IPS-NIHi11 (cell line): ENCODE measurements around the gene CDK3.
"Not testable (repeated sequence)": the region's sequence is repeated elsewhere in the genome, so short reads cannot be mapped to it uniquely, and the experiment has no call there.

Experiments used
- DNase-seq: peaks from one replicate; pipeline ENCODE4 v3.0.0; 2012; ENCODE audit warnings: mixed read lengths, low spot score

Gene CDK3

GRCh38 chr17:76000755-76001521, at the start of gene CDK3:
Gene CDK3 (plus strand): TSS chr17:76000855. CDS start chr17:76001426, 571 bp downstream.
- peak; percentile 8 for DNase-seq

- DNase-seq, result no peak
Measured at GRCh38 chr17:75950855-75951554, 49.6 kb upstream of the CDK3 start.

DNA sequence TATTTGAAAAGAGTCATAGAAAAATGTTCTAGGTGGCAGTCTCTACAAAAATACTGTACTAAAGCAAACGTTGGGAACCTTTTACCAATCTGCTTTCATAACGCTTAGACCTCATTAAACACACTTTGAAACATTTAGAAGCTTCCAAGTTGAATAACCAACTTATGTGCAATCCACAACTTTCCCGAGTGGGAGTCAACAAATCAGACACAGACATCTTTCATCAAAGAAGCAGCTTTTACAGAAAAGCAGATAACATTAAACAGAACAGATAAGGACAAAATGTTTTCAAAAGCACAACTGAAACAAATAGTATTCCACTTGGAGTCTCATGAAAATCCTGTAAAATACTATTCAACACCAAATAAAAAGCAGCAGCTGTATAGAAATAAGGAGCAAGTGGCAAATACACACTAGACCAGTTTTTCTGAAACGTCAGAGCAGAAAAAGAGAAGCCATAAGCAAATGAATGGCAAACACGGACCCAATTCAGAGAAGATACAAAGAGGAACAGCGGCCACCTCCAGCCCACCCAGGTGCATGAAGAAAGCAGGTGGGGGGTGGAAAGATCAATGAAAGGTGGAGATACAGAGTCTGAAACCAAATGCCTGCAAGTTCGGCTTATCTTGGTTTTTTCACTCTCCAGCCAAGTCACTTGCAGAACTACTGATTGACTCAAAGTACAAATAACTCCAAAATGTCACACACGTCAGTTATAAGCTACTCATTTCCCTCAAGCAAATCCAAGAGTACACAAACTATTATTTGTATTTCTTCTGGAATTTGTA, 41.4 kb upstream of the CDK3 start:
- peak; percentile 50 for DNase-seq

- no peak for DNase-seq
Measured at GRCh38 chr17:75959839-75960511, 40.7 kb upstream of the CDK3 start.

DNA sequence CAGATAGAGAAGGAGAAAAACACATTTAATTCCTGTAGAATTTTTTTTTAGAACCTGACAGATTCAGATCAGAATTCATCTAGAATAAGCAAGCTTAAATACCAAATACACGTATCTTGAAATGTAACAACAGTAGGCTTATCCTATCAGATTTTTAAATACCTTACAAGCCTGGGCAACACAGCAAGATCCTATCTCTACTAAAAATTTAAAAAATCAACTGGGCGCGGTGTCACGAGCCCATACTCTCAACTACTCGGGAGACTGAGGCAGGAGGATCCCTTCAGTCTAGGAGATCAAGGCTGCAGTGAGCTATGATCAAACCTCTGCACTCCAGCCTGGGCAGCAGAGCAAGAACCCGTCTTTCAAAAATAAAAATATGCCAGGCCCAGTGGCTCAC, 35.2 kb upstream of the CDK3 start:
- DNase-seq, result no peak

DNA sequence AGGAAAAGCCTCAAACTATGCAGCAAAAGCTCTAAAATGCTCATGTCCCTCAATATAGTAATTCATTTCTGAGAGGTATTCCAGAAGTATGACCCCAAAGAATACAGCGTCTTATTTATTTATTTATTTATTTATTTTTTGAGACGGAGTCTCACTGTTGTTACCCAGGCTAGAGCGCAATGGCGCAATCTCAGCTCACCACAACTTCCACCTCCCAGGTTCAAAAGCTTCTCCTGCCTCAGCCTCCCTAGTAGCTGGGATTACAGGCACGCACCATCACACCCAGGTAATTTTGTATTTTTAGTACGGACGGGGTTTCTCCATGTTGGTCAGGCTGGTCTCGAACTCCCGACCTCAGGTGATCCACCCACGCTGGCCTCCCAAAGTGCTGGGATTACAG, 31.6 kb upstream of the CDK3 start:
- DNase-seq, result not testable (repeated sequence)

DNA sequence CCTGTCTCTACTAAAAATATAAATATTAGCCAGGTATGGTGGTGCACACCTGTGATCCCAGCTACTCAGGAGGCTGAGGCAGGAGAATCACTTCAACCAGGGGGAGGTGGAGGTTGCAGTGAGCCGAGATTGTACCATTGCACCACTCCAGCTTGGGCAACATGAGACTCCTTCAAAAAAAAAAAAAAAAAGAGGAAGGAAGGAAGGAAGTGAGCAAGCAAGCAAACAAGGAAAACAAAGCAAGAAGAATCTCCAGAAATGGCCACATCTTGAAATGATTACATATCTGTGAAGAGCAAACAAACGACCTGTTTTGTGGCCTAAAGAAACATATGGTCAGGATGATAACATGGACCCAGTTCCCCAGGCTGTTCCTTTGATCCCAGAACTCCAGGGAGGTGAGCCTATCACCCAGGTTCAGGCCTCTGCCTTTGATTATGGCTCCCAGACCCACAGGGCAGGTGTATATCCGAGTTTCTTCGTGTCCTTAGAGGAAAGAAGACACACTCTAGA, 30.6 kb upstream of the CDK3 start:
- no peak for DNase-seq

DNA sequence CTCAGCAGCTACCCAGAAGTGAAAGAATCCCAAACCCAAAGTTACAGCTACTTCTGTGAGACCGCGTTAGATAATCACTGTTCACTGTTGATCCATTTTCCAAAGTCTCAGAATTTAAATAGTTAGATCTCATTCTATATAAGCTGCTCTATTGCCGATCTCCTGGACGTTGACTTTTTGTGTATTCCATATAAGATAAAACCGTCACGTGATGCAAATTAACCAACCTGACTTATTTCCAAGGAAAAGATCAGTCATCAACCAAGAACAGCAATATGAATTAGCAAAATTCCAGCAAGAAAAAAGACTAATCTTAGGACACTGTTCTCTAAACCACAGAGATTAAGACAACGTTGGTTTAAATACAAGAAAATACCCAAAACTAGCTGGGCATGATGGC, 30.0 kb upstream of the CDK3 start:
- DNase-seq, result no peak

DNA sequence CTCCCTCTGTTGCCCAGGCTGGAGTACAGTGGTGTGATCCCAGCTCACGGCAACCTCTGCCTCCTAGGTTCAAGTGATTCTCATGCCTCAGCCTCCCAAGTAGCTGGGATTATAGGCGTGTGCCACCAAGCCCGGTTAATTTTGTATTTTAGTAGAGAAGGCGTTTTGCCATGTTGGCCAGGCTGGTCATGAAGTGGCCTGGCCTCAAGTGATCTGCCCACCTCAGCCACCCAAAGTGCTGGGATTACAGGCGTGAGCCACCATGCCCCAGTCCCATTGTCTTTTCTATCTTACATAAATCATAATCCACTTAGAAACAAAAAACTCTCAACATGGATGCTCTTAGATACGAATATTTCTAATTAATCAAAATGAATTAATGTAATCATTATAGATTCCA, 25.5 kb upstream of the CDK3 start:
- not testable (repeated sequence) for DNase-seq

DNA sequence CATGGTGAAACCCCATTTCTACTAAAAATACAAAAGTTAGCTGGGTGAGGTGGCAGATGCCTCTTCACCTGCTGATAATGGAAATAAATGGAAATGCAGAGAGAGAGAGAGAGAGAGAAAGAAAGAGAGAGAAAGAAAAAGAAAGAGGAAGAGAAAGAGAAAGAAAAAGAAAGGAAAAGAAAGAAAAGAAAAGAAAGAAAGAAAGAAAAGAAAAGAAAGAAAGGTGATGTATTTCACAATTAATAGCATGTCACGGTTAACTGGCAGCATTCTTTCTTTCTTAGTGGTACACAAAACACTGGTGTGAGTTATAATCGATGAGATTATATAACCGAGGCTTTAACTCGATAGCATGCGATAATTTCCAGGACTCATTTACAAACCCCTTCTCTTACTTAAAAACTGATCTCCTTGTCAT, 24.9 kb upstream of the CDK3 start:
- no peak for DNase-seq

GRCh38 chr17:75976175-75976848, 24.3 kb upstream of the CDK3 start:
- no peak for DNase-seq

DNA sequence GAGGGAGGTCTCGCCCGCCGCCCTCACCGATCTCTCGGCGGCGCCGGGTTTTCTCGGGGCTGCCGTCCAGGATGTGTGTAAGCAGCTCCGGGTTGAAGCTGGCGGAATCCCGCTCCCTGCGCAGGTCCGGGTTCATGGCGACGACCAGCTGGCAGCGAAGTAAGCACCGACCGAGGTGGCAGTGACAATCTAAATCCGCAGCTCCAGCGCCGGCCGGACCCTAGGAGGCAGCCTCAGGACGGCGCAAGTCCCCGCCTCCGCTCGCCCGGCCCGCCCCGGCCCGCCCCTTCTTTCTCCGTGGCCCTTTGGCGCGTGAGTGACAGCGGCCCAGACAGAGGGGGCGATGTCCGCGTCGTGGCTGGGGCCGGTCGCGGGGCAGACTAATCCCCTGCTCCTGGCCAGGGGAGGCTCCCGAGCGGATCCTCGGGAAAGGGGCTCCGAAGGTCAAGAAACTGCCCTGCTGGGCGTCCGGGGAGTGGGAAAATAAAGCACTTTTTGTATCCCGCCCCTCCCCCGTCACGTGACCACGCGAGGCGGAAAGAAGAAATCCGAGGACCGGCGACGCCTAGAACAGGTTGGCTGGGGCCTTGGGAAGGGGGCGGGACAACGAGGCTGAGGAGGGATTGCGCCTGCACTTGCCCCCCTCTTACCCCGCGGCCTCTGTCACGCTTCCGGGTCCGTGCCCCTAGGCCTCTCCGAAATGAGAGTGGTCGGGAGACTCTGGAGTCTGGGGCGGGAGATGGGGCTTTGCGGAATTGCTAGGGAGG, 21.5 kb upstream of the CDK3 start, which contains the start of the genes ACOX1 and TEN1:
ACOX1 (minus strand) TSS at position 229 of the 767 bp plus-strand sequence; CDS start at position 136, 93 bp downstream.
TEN1 (plus strand) TSS at position 303 of the 767 bp plus-strand sequence. CDS start 6,953 bp downstream, outside the sequence.
- DNase-seq, result peak; percentile 93

GRCh38 chr17:75979705-75980187, 20.9 kb upstream of the CDK3 start:
- DNase-seq, result no peak

- DNase-seq, result no peak
Measured at GRCh38 chr17:75980188-75981018, 20.3 kb upstream of the CDK3 start.

GRCh38 chr17:75981019-75981615, 19.5 kb upstream of the CDK3 start:
- DNase-seq, result no peak

GRCh38 chr17:75983501-75984181, 17.0 kb upstream of the CDK3 start:
- DNase-seq, result peak; percentile 56

DNA sequence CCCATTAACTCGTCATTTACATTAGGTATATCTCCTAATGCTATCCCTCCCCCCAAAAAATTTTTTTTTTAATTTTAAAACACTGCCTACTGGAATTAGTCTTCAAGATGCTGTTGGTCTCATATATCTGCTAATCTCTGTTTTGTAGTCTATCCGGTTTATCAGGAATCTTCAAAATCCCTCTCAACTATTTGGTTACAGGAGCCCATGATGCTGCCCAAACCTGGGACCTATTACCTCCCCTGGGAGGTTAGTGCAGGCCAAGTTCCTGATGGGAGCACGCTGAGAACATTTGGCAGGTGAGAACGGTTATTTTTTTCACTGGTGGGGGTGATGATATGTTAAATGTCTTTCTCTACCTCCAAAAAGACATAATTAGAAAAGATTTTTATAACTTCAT, 14.7 kb upstream of the CDK3 start:
- DNase-seq, result no peak

DNA sequence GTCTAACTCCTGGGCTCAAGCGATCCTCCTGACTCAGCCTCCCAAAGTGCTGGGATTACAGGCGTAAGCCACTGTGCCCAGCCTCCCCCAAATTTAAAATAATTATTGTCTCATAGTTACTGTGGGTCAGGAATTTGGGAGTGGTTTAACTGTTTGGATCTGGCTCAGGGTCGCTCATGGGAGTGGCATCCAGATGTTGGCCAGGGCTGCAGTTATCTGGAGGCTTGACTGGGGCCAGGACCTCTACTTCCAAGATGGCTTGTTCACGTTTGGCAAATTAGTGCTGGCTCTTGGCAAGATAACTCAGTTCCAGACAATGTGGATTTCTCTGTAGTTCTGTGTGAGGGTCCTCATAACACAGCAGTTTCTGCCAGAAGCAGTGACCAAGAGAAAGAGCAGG, 13.6 kb upstream of the CDK3 start:
- no peak for DNase-seq
